ENCODE measurements around the gene DPM1. TPM values are rescaled to one million over a fixed set of nuclear protein-coding genes. Genes with fewer than 3 reads are reported as not detected.

Gene DPM1
- total RNA-seq, 1 donor from 2014 or later, result 39.8 TPM

DNA sequence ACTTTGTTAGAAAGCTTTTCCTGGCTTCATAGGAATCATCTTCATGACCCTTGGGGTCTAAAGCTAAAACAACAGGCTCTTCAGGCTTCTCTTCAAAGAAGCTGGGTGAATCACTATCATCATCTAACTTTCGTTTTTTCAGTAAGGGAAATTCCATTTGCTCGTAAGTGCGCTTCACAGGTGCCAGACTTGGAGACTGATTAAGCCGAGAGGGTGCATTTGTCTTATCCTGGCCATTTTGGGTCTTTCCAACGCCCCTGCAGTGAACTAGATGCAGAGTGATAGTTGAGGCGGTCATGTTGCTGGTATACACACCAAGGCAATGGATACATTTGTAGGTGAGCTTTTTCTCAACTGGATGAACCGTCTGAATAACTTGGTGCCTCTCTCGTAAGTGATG is 65.9 kb downstream of the DPM1 start:
- Mint-ChIP-seq H3K4me3 (no peak overlapping the region), H3K27ac (peak overlapping the region; percentile 61), H3K27me3 (no peaks in the 10 kb centered on the region), H3K9me3 (no peaks in the 10 kb centered on the region), H3K4me1 (peaks cover 17% of the 10 kb centered on the region), H3K36me3 (ENCODE audit: low read depth) (peaks cover 83% of the 10 kb centered on the region)
- ChIA-PET CTCF (interaction anchor here (0.7 to 0.9 kb wide), 2 partner anchors 37 to 98 kb away, joined by 3 to 4 read pairs; partner anchors contain the start of gene BCAS4), POLR2A (interaction anchor here (1.3 to 2.2 kb wide), 2 partner anchors 46 to 98 kb away, joined by 3 to 6 read pairs; partner anchors contain the start of gene BCAS4)
- TF ChIP-seq, protein P1, sequence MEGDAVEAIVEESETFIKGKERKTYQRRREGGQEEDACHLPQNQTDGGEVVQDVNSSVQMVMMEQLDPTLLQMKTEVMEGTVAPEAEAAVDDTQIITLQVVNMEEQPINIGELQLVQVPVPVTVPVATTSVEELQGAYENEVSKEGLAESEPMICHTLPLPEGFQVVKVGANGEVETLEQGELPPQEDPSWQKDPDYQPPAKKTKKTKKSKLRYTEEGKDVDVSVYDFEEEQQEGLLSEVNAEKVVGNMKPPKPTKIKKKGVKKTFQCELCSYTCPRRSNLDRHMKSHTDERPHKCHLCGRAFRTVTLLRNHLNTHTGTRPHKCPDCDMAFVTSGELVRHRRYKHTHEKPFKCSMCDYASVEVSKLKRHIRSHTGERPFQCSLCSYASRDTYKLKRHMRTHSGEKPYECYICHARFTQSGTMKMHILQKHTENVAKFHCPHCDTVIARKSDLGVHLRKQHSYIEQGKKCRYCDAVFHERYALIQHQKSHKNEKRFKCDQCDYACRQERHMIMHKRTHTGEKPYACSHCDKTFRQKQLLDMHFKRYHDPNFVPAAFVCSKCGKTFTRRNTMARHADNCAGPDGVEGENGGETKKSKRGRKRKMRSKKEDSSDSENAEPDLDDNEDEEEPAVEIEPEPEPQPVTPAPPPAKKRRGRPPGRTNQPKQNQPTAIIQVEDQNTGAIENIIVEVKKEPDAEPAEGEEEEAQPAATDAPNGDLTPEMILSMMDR (IDR thresholded peaks at IDR 0.05), result no peak
- intact Hi-C loops (cut with micrococcal nuclease), result loop anchor here (5.0 kb wide), 1 partner anchor 35 kb away; no protein-coding TSS in a partner anchor
- DNase-seq, result no peak
- peak; percentile 52 for ATAC-seq (ENCODE audit: low read depth)

DNA sequence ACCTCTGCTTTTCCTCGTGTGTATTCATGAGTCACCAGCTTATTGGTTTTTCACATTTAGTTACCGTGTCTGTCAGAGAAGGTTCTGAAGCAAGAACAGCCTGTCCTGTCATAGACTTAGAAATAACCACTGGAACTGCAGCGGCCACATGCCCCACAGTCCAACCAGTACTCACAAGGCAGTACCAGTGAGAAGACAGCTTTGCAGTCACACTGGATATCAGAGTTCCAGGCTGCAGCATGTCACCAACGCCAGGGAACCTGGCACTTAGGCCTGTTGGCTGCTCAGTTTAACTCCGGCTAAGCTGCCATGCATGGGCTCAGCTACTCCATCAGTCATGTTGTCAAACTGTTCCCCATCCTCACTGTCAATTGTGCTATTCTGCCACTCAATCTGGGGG is 67.2 kb downstream of the DPM1 start:
- ChIA-PET POLR2A (interaction anchor here (0.6 to 1.4 kb wide), 3 partner anchors 40 to 97 kb away, joined by 3 to 4 read pairs (median 3); partner anchors contain the start of genes ADNP and BCAS4), CTCF (no interaction called here)
- ATAC-seq (ENCODE audit: low read depth), result no peak
- peaks cover 17% of the 10 kb centered on the region for H3K4me1 Mint-ChIP-seq
- intact Hi-C loops (cut with micrococcal nuclease), result loop anchor here (5.0 kb wide), 1 partner anchor 36 kb away; no protein-coding TSS in a partner anchor
- DNase-seq, result no peak
- H3K4me3 Mint-ChIP-seq, result no peak overlapping the region
- H3K9me3 Mint-ChIP-seq, result no peaks in the 10 kb centered on the region
- no peaks in the 10 kb centered on the region for H3K27me3 Mint-ChIP-seq
- H3K36me3 Mint-ChIP-seq (ENCODE audit: low read depth), result peaks cover 76% of the 10 kb centered on the region
- TF ChIP-seq, protein P1 (IDR thresholded peaks at IDR 0.05), result no peak
- H3K27ac Mint-ChIP-seq, result no peak overlapping the region

DNA sequence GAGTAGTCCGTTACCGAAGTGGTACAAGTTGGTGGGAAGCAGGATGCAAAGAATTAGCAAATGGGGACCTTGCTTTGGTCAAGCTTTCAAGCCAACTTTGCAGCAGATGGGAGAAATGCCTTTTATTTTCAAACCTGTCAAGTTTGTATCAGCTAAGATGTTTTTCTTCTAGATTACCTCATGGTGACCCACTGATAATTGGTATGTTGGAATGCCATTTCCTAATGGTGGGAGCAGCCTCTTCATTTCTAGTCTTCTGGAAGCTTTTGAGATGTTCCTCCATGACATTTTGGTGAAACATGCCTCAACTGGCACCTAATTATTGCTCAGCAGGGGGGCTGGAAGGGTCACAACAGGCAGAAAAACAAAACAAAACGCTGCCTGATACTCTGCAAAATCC is 70.8 kb downstream of the DPM1 start:
- ATAC-seq (ENCODE audit: low read depth), result no peak
- TF ChIP-seq, protein P1 (IDR thresholded peaks at IDR 0.05), result no peak

DNA sequence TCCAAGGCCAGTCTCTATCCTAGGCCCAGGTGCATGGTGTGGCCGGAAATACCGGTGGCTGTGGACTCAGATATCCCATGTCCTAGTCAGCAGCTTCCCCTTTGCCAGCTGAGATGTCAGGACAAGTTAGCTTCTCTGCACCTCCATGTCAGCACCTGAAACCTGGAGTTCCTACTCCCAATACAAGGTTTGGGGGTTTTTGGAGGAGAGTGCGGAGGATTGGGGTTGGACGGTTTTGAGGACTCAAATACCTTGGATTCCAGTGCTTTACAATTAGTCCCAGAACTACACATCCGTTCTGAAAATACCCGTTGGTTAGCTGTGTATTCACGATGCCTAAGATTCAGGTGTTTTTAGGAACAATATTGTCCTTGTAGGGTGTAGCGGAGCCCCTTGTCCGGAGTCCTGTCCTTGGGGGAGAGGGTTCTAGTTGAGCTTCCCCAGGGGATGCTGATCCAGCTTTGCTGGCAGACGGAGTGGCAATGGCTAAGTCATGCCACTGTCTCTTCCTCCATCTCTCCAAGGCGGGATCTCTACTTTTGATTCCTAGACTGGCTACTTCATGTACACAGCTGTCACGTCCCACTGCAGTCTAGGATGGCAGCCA is 72.0 kb downstream of the DPM1 start:
- no peak overlapping the region for H3K4me3 Mint-ChIP-seq
- TF ChIP-seq, protein P1 (IDR thresholded peaks at IDR 0.05), result no peak
- ATAC-seq (ENCODE audit: low read depth), result peak; percentile 5
- ChIA-PET POLR2A (interaction anchor here (1.2 kb wide), 1 partner anchor 96 kb away, joined by 5 read pairs; no protein-coding TSS in a partner anchor), CTCF (no interaction called here)
- no peak for DNase-seq
- peaks cover 2% of the 10 kb centered on the region for H3K4me1 Mint-ChIP-seq
- H3K36me3 Mint-ChIP-seq (ENCODE audit: low read depth), result peaks cover 63% of the 10 kb centered on the region
- no peak overlapping the region for H3K27ac Mint-ChIP-seq
- H3K27me3 Mint-ChIP-seq, result no peaks in the 10 kb centered on the region
- intact Hi-C loops (cut with micrococcal nuclease), result no loop called here
- H3K9me3 Mint-ChIP-seq, result no peaks in the 10 kb centered on the region

More for the DNA sequence above, 70.8 kb downstream of the DPM1 start:
- Mint-ChIP-seq H3K36me3 (ENCODE audit: low read depth) (peaks cover 67% of the 10 kb centered on the region), H3K9me3 (no peaks in the 10 kb centered on the region), H3K27ac (peak overlapping the region; percentile 19), H3K4me3 (no peak overlapping the region), H3K4me1 (peaks cover 8% of the 10 kb centered on the region), H3K27me3 (no peaks in the 10 kb centered on the region)
- ChIA-PET CTCF (no interaction called here), POLR2A (interaction anchor here (0.5 to 0.6 kb wide), 2 partner anchors 86 to 93 kb away, joined by 3 to 14 read pairs; no protein-coding TSS in a partner anchor)
- intact Hi-C loops (cut with micrococcal nuclease), result no loop called here
- DNase-seq, result no peak

DNA sequence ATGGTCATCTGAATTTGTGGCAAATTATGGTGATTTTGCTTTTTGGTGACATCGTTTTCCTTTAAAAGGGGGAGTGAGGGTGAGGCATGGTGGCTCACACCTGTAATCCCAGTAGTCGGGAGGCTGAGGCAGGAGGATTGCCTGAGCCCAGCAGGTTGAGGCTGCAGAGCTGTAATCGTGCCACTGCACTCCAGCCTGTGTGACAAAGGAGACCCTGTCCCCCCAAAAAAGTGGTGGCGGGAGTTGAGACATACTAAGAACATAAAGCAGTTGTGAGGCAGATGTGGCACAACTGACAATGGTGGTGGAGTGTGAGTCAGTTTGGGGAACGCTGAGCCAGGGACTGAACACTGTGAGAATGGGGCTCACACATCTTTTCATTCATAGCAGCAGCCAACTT is 72.6 kb downstream of the DPM1 start:
- Mint-ChIP-seq H3K27me3 (no peaks in the 10 kb centered on the region), H3K4me3 (no peak overlapping the region), H3K4me1 (peaks cover 2% of the 10 kb centered on the region), H3K36me3 (ENCODE audit: low read depth) (peaks cover 63% of the 10 kb centered on the region), H3K27ac (peak overlapping the region; percentile 37), H3K9me3 (no peaks in the 10 kb centered on the region)
- no peak for ATAC-seq (ENCODE audit: low read depth)
- POLR2A ChIA-PET, result interaction anchor here (1.2 kb wide), 1 partner anchor 95 kb away, joined by 5 read pairs; no protein-coding TSS in a partner anchor
- intact Hi-C loops (cut with micrococcal nuclease), result no loop called here
- TF ChIP-seq, protein P1 (IDR thresholded peaks at IDR 0.05), result no peak
- CTCF ChIA-PET, result no interaction called here
- no peak for DNase-seq

Data from activated B cell treated with CpG ODN at 0.5 μM for 24 hours (primary cell).